ENCODE results near the gene ERI3. TPM values are rescaled to one million over a fixed set of nuclear protein-coding genes. Genes with fewer than 3 reads are reported as not detected.
A peak's percentile ranks its signal among the peaks of the same experiment; 100 is the strongest.

The ERI3 gene
- total RNA-seq, 4 donors from 2014 or later, result 11.2 to 30.4 (median 20.8) TPM

- intact Hi-C loops (cut with DNase I; ENCODE audit: low total_unique reads) (no loop called here), in situ Hi-C loops (cut with MboI; ENCODE audit: low pct_ligation_motif_present in 1 of 4, low pct_unique_long_range_greater_than_20kb in 1 of 4, low sequenced_read_pairs in 3 of 4) (no loop called here)
- TF ChIP-seq EP300 (IDR thresholded peaks at IDR 0.05; ENCODE audit: low read depth) (no peak), POLR2A (IDR thresholded peaks at IDR 0.05) (no peak), POLR2AphosphoS5 (IDR thresholded peaks at IDR 0.05) (no peak), CTCF (IDR thresholded peaks at IDR 0.05) (no peak)
- peak overlapping the region; percentile 76 to 98 (median 96) for H3K4me3 ChIP-seq
- 51 to 82% methylated on average over 6 to 10 of the region's 10 CpGs for WGBS, 2 donors (ENCODE audit: low coverage in 1 of 2)
- no peaks in the 10 kb centered on the region for H3K36me3 ChIP-seq
- peak overlapping the region; percentile 72 to 86 (median 78) for H3K27ac ChIP-seq
- H3K4me1 ChIP-seq, result peaks cover 0 to 29% (median 8%) of the 10 kb centered on the region in 4 donors
- H3K9me3 ChIP-seq, result no peaks in the 10 kb centered on the region
- DNase-seq, result no peak
- H3K27me3 ChIP-seq, result no peaks in the 10 kb centered on the region
These were observed 703 bp downstream of the ERI3 start for GRCh38 chr1:44354268-44354839.

DNA sequence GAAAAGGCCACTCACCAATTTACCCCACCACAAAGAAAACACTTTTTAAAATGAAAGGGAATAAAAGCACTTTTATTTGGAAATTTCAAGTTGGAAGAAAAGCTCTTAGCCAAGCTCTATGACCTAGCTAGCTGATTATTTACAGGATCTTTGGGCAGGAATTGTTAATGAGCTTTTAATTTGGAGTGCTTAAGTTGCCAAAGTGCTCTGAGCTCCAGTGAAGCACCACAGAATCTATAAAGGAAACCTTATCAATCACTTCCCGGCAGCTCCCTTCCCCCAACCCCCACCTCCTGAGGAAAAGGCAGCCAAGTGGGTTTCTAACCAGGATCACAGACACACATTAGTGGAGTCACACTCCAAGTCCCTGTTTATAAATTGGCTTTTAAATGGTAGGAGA, 1.5 kb downstream of the ERI3 start:
- TF ChIP-seq POLR2AphosphoS5 (IDR thresholded peaks at IDR 0.05) (no peak), EP300 (IDR thresholded peaks at IDR 0.05; ENCODE audit: low read depth) (no peak), POLR2A (IDR thresholded peaks at IDR 0.05) (no peak), CTCF (IDR thresholded peaks at IDR 0.05) (no peak)
- no peaks in the 10 kb centered on the region for H3K27me3 ChIP-seq
- WGBS, 2 donors (ENCODE audit: low coverage in 1 of 2), result 67 to 76% methylated on average over 1 of the region's 1 CpG
- intact Hi-C loops (cut with DNase I; ENCODE audit: low total_unique reads), result no loop called here
- in situ Hi-C loops (cut with MboI; ENCODE audit: low pct_ligation_motif_present in 1 of 4, low pct_unique_long_range_greater_than_20kb in 1 of 4, low sequenced_read_pairs in 3 of 4), result no loop called here
- H3K4me1 ChIP-seq, result peaks cover 0 to 29% (median 8%) of the 10 kb centered on the region in 4 donors
- no peak overlapping the region for H3K4me3 ChIP-seq
- no peak for DNase-seq
- no peak overlapping the region for H3K27ac ChIP-seq
- H3K36me3 ChIP-seq, result no peaks in the 10 kb centered on the region
- no peaks in the 10 kb centered on the region for H3K9me3 ChIP-seq

DNA sequence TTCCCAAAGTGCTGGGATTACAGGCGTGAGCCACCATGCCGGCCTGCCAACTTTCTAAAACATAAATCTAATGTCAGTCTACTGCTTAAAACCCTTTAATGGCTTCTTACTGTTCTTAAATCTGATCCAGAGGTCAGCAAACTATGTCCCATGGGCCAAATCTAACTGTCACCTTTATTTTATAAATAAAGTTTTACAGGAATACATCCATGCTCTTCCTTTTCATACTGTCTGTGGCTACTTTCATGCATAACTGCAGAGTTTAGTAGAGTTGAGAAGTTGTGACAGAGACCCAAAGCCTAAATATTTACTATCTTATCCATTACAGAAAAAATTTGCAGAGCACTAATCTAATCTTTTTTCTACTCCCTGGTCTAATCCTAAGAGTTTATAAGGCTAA, 3.8 kb downstream of the ERI3 start:
- Histone ChIP-seq H3K27ac (no peak overlapping the region), H3K27me3 (no peaks in the 10 kb centered on the region), H3K9me3 (no peaks in the 10 kb centered on the region), H3K36me3 (no peaks in the 10 kb centered on the region), H3K4me1 (peaks cover 0 to 29% (median 8%) of the 10 kb centered on the region in 4 donors), H3K4me3 (no peak overlapping the region)
- in situ Hi-C loops (cut with MboI; ENCODE audit: low pct_ligation_motif_present in 1 of 4, low pct_unique_long_range_greater_than_20kb in 1 of 4, low sequenced_read_pairs in 3 of 4) (no loop called here), intact Hi-C loops (cut with DNase I; ENCODE audit: low total_unique reads) (no loop called here)
- TF ChIP-seq POLR2A (IDR thresholded peaks at IDR 0.05), result no peak
- no peak for TF ChIP-seq CTCF (IDR thresholded peaks at IDR 0.05)
- no peak for TF ChIP-seq POLR2AphosphoS5 (IDR thresholded peaks at IDR 0.05)
- no peak for TF ChIP-seq EP300 (IDR thresholded peaks at IDR 0.05; ENCODE audit: low read depth)
- 88% methylated on average over 2 of the region's 2 CpGs; no CpG with 5 or more reads in 1 of the 2 donors for WGBS, 2 donors (ENCODE audit: low coverage in 1 of 2)
- DNase-seq, result no peak

DNA sequence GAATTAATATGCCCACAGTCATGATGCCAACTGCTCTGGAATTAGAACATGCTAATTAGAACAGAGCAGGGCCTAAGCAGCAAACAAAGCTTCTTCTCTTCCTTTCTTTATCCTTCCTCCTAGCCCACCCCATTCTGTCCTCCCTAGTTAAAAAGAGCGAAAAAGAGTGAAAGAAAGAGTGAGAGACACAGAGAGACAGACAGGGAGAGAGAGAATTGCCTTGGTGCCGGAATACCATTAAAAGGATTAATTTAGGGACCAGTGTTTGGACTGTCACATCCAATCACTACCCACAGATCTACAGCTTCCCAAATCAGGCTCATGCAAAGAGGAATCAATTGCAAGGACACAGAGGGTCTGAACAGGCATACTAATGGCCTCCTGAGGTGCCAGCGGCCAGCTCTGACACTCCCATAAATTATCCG, 7.0 kb downstream of the ERI3 start:
- no peaks in the 10 kb centered on the region for H3K9me3 ChIP-seq
- H3K27me3 ChIP-seq, result no peaks in the 10 kb centered on the region
- 84 to 86% methylated on average over 3 to 4 of the region's 4 CpGs for WGBS, 2 donors (ENCODE audit: low coverage in 1 of 2)
- TF ChIP-seq EP300 (IDR thresholded peaks at IDR 0.05; ENCODE audit: low read depth) (no peak), POLR2AphosphoS5 (IDR thresholded peaks at IDR 0.05) (no peak), POLR2A (IDR thresholded peaks at IDR 0.05) (no peak), CTCF (IDR thresholded peaks at IDR 0.05) (no peak)
- peaks cover 0 to 7% (median 0%) of the 10 kb centered on the region in 4 donors for H3K4me1 ChIP-seq
- H3K27ac ChIP-seq, result peak overlapping the region in 3 of 4 donors; percentile 10 to 27 (median 26)
- in situ Hi-C loops (cut with MboI; ENCODE audit: low pct_ligation_motif_present in 1 of 4, low pct_unique_long_range_greater_than_20kb in 1 of 4, low sequenced_read_pairs in 3 of 4), result no loop called here
- intact Hi-C loops (cut with DNase I; ENCODE audit: low total_unique reads), result no loop called here
- H3K4me3 ChIP-seq, result no peak overlapping the region
- no peak for DNase-seq
- no peaks in the 10 kb centered on the region for H3K36me3 ChIP-seq
